B cell (primary cell): Measurements from ENCODE around the gene MSH2. TPM values are rescaled to one million over a fixed set of nuclear protein-coding genes. Genes with fewer than 3 reads are reported as not detected.

ENCODE experiments used
- ATAC-seq: fragments of 200-7000 bp; cut with Tn5 transposase; one replicate; pipeline ENCODE4 v1.10.0; 2021; ENCODE audit warnings: low read depth, mild to moderate bottlenecking, moderate number of reproducible peaks, moderate library complexity
- CTCF ChIA-PET: fragments of 350-600 bp; sonication (Branson Sonifier 250); formaldehyde crosslinking; loops from one replicate; lab custom pipeline; 2021; ENCODE audit warnings: antibody characterized with exemption, inconsistent platforms; lab: Charles Lee
- POLR2A ChIA-PET: fragments of 350-600 bp; sonication (Branson Sonifier 250); formaldehyde crosslinking; loops from one replicate; lab custom pipeline; 2021; ENCODE audit warnings: antibody characterized with exemption; lab: Charles Lee
- DNase-seq: peaks from one replicate; pipeline ENCODE4 v3.0.0; 2013
- H2AFZ ChIP-seq: 2 replicates; pipeline ENCODE4 v1.6.1; 2012; ENCODE audit warnings: mild to moderate bottlenecking, low read depth, low read length; ENCODE audit not compliant: insufficient read depth, poor library complexity, severe bottlenecking
- H3K27ac ChIP-seq, 2 donors: 1 replicate in 1 of 2; 2 replicates in 1 of 2; pipeline ENCODE4 v1.5.1; 2012 to 2013; ENCODE audit warnings: low read length in 2 of 2, mild to moderate bottlenecking in 2 of 2, moderate library complexity in 1 of 2
- H3K27me3 ChIP-seq, 4 experiments: fragments of 200-600 bp in 1 of 4; sonication (generic) in 1 of 4; replicated peaks in 1 of 4; 1 replicate in 2 of 4; 2 replicates in 2 of 4; pipeline versions ENCODE4 v1.6.1 to v1.7.0; 2013 to 2016; ENCODE audit warnings: low read length in 3 of 4, mild to moderate bottlenecking in 2 of 4, mixed read lengths in 1 of 4, moderate library complexity in 1 of 4; ENCODE audit not compliant: insufficient read depth in 4 of 4, control insufficient read depth in 3 of 4; ENCODE audit errors: control extremely low read depth in 1 of 4
- H3K36me3 ChIP-seq, 2 experiments: replicated peaks in 1 of 2; 1 replicate in 1 of 2; 2 replicates in 1 of 2; pipeline versions ENCODE4 v1.6.1 to v1.7.1; 2013; ENCODE audit warnings: low read length in 1 of 2; ENCODE audit not compliant: insufficient read depth in 2 of 2, control insufficient read depth in 1 of 2; ENCODE audit errors: control extremely low read depth in 1 of 2, extremely low read depth in 1 of 2
- H3K4me1 ChIP-seq, 2 donors: fragments of 200-600 bp in 1 of 2; sonication (generic) in 1 of 2; 1 replicate in 1 of 2; 2 replicates in 1 of 2; pipeline versions ENCODE4 v1.5.1 to v1.6.1; 2013 to 2017; ENCODE audit warnings: low read length in 2 of 2; ENCODE audit not compliant: control insufficient read depth in 2 of 2, insufficient read depth in 2 of 2
- H3K4me2 ChIP-seq: replicated peaks from 2 replicates; pipeline ENCODE3; 2012; ENCODE audit warnings: mild to moderate bottlenecking, low read depth, low read length; ENCODE audit not compliant: poor library complexity, severe bottlenecking
- H3K4me3 ChIP-seq, 5 experiments: fragments of 200-600 bp in 1 of 5; sonication (generic) in 1 of 5; 1 replicate in 3 of 5; 2 replicates in 2 of 5; pipeline versions ENCODE4 v1.5.1 to v1.7.0; 2011 to 2016; ENCODE audit warnings: low read length in 4 of 5, mild to moderate bottlenecking in 4 of 5, low read depth in 2 of 5, control low read depth in 1 of 5, moderate library complexity in 1 of 5; ENCODE audit not compliant: insufficient read depth in 1 of 5; ENCODE audit errors: control extremely low read depth in 1 of 5, extremely low read depth in 1 of 5
- H3K79me2 ChIP-seq: fragments of 200-600 bp; sonication (generic); one replicate; pipeline ENCODE4 v1.6.0; 2016; ENCODE audit warnings: low read length; ENCODE audit not compliant: control insufficient read depth, insufficient read depth
- H3K9ac ChIP-seq: fragments of 200-600 bp; sonication (generic); 2 replicates; pipeline ENCODE4 v1.6.1; 2017; ENCODE audit warnings: mild to moderate bottlenecking, low read length, moderate library complexity
- H3K9me3 ChIP-seq, 3 donors: one replicate each; pipeline versions ENCODE4 v1.6.1 to v1.7.1; 2013; ENCODE audit warnings: low read length in 2 of 3; ENCODE audit not compliant: control insufficient read depth in 2 of 3, insufficient read depth in 1 of 3; ENCODE audit errors: control extremely low read depth in 1 of 3
- H4K20me1 ChIP-seq: 2 replicates; pipeline ENCODE4 v1.6.0; 2012; ENCODE audit warnings: mild to moderate bottlenecking, low read length; ENCODE audit not compliant: insufficient read depth, control insufficient read depth, poor library complexity, severe bottlenecking
- H3K27ac Mint-ChIP-seq: one replicate; pipeline ENCODE4 v1.8.0; 2021; ENCODE audit warnings: mixed read lengths
- H3K27me3 Mint-ChIP-seq: one replicate; pipeline ENCODE4 v1.8.0; 2021; ENCODE audit warnings: mixed read lengths
- H3K4me1 Mint-ChIP-seq: one replicate; pipeline ENCODE4 v1.8.0; 2021; ENCODE audit warnings: mixed read lengths
- H3K4me3 Mint-ChIP-seq: one replicate; pipeline ENCODE4 v1.8.0; 2021; ENCODE audit warnings: mixed read lengths
- H3K9me3 Mint-ChIP-seq: one replicate; pipeline ENCODE4 v1.8.0; 2022; ENCODE audit warnings: mixed read lengths; ENCODE audit not compliant: insufficient read depth
- CTCF ChIP-seq: fragments of 200-600 bp; IDR thresholded peaks from one replicate; pipeline ENCODE4 v1.8.0; 2022; ENCODE audit warnings: antibody characterized with exemption, mild to moderate bottlenecking
- EZH2 ChIP-seq: IDR thresholded peaks from 2 replicates; pipeline ENCODE4 v1.6.1; 2012; ENCODE audit warnings: borderline replicate concordance, low read depth, mild to moderate bottlenecking, moderate library complexity, low read length; ENCODE audit not compliant: insufficient read depth, poor library complexity, severe bottlenecking
- WGBS: methylation state at CpG from one replicate; pipeline ENCODE4 v1.1.5; 2013; ENCODE audit warnings: missing lambda C conversion rate; ENCODE audit not compliant: insufficient coverage; 5-methylcytosine and 5-hydroxymethylcytosine counted together
- intact Hi-C: fragments of 100-400 bp; cut with micrococcal nuclease; formaldehyde crosslinking; loops from one replicate; pipeline ENCODE4 v1.10.0; 2022
- polyA plus RNA-seq: library from polyadenylated mRNA; depleted of rRNA; stranded (reverse); fragments of >200 nt; gene quantifications from 2 replicates; pipeline ENCODE4 v1.2.3, GENCODE V29; 2012
- total RNA-seq, 2 donors: library from RNA; stranded (reverse); fragments of 120-200 nt in 1 of 2; gene quantifications; 1 replicate in 1 of 2; 2 replicates in 1 of 2; pipeline versions ENCODE4 v1.2.3 to v1.2.4, GENCODE V29; 2013 to 2022

MSH2 gene
- total and polyA plus RNA-seq, 2 donors (not counting 1 experiment from before 2014, with no cell fraction given), result 7.4 to 21.9 TPM

- TF ChIP-seq CTCF (no peak), EZH2 (no peak)
- no peak overlapping the region for H3K27ac Mint-ChIP-seq
- peaks cover 10% of the 10 kb centered on the region for H3K27me3 Mint-ChIP-seq
- H3K4me3 ChIP-seq, result no peak overlapping the region
- H3K4me2 ChIP-seq, result no peak overlapping the region
- 92% methylated on average over 2 of the region's 2 CpGs for WGBS
- H3K4me3 Mint-ChIP-seq, result no peak overlapping the region
- no peaks in the 10 kb centered on the region for H4K20me1 ChIP-seq
- peaks cover 0 to 17% (median 13%) of the 10 kb centered on the region in 3 donors for H3K9me3 ChIP-seq
- H3K36me3 ChIP-seq, result no peaks in the 10 kb centered on the region
- H3K4me1 ChIP-seq, result peaks cover 9 to 10% of the 10 kb centered on the region in 2 donors
- no peak overlapping the region for H3K27ac ChIP-seq
- H3K9me3 Mint-ChIP-seq, result peaks cover 4% of the 10 kb centered on the region
- H3K79me2 ChIP-seq, result no peaks in the 10 kb centered on the region
- ChIA-PET POLR2A (no interaction called here), CTCF (no interaction called here)
- H3K4me1 Mint-ChIP-seq, result peaks cover 16% of the 10 kb centered on the region
- intact Hi-C loops, result no loop called here
- no peak overlapping the region for H2AFZ ChIP-seq
- ATAC-seq, result no peak
- peaks cover 0 to 13% (median 0%) of the 10 kb centered on the region in 4 experiments for H3K27me3 ChIP-seq
- no peak overlapping the region for H3K9ac ChIP-seq
- DNase-seq, result no peak
Measured at GRCh38 chr2:47508641-47509040, 105.7 kb downstream of the MSH2 start.

- TF ChIP-seq CTCF (no peak), EZH2 (no peak)
- WGBS, result 59% methylated on average over 4 of the region's 4 CpGs
- no peak for DNase-seq
- no peak overlapping the region for H3K4me2 ChIP-seq
- H4K20me1 ChIP-seq, result no peaks in the 10 kb centered on the region
- peaks cover 4% of the 10 kb centered on the region for H3K9me3 Mint-ChIP-seq
- H3K4me1 ChIP-seq, result peaks cover 3 to 4% of the 10 kb centered on the region in 2 donors
- H3K27me3 Mint-ChIP-seq, result peaks cover 9% of the 10 kb centered on the region
- H3K27ac Mint-ChIP-seq, result no peak overlapping the region
- H3K36me3 ChIP-seq, result no peaks in the 10 kb centered on the region
- ATAC-seq, result no peak
- H3K79me2 ChIP-seq, result no peaks in the 10 kb centered on the region
- peaks cover 10% of the 10 kb centered on the region for H3K4me1 Mint-ChIP-seq
- H3K4me3 ChIP-seq, result no peak overlapping the region
- H3K27ac ChIP-seq, result no peak overlapping the region
- intact Hi-C loops, result no loop called here
- POLR2A ChIA-PET, result no interaction called here
- no peak overlapping the region for H2AFZ ChIP-seq
- peaks cover 0 to 10% (median 0%) of the 10 kb centered on the region in 4 experiments for H3K27me3 ChIP-seq
- no peak overlapping the region for H3K9ac ChIP-seq
- no peak overlapping the region for H3K4me3 Mint-ChIP-seq
- peaks cover 0 to 15% (median 13%) of the 10 kb centered on the region in 3 donors for H3K9me3 ChIP-seq
- CTCF ChIA-PET, result interaction anchor here (1.0 to 1.1 kb wide), 2 partner anchors 11 to 72 kb away, joined by 3 read pairs; no protein-coding TSS in a partner anchor
Measured at GRCh38 chr2:47509250-47509649, 106.3 kb downstream of the MSH2 start.
